ENCODE results near the gene WDR44.

WDR44 gene

DNA sequence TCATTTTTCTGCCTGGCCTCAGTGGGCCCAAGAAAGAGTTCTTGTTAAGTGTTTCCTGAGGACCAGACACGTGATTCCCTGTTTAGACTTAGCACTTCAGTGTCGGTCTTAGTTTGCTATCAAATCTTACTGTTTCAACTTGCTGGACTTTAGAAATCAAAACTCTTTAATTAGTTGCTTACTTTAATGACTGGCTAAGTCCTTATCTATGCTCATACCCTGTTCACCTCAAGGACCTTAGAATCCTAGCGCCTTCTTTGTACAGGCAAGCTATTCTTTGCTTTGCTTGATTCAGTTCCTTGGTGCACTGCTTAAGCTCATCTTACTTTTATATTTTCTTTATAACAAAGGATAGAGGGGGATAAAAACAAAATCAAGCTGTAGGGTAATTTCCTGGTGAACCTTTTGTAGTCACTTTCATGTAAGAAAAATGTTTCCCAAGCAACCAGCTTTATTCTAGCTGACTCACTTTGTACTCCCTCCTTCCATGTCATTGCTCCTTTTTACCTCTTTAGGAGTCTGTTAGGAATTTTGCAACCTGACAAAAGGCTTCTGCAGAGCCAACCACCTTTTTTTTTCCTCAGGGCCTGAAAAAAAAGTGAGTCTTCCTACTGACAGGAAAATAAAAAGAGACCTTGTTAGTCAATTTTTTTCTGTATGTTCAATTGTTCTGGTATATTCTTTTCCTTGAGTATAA, 14.7 kb downstream of the WDR44 start:
- TF ChIP-seq, protein P1, sequence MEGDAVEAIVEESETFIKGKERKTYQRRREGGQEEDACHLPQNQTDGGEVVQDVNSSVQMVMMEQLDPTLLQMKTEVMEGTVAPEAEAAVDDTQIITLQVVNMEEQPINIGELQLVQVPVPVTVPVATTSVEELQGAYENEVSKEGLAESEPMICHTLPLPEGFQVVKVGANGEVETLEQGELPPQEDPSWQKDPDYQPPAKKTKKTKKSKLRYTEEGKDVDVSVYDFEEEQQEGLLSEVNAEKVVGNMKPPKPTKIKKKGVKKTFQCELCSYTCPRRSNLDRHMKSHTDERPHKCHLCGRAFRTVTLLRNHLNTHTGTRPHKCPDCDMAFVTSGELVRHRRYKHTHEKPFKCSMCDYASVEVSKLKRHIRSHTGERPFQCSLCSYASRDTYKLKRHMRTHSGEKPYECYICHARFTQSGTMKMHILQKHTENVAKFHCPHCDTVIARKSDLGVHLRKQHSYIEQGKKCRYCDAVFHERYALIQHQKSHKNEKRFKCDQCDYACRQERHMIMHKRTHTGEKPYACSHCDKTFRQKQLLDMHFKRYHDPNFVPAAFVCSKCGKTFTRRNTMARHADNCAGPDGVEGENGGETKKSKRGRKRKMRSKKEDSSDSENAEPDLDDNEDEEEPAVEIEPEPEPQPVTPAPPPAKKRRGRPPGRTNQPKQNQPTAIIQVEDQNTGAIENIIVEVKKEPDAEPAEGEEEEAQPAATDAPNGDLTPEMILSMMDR (IDR thresholded peaks at IDR 0.05) = no peak
- no peak overlapping the region for H3K27ac ChIP-seq
- no peak for DNase-seq (ENCODE audit: low spot score)
- no peak overlapping the region for H3K4me3 ChIP-seq

DNA sequence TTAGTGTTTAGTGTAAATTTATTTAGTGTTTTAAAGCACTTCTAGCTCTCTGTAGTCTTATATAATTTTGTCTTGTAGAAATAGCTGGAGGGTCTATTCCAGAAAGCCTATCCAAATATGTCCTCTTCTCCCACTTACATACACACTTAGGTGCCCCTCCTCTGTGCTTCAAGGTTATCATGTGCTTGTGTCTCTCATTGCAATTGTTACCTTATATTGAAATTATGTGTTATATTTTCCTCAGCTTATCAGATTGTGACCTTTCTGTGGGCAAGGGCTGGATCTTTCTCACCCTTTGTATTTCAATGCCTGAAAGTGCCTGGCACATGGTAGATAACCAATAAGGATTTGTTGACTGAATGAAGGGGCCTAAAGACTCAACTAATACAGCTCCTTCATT, 18.4 kb downstream of the WDR44 start:
- TF ChIP-seq, protein P1 (IDR thresholded peaks at IDR 0.05) = no peak
- no peak for DNase-seq (ENCODE audit: low spot score)
- Histone ChIP-seq H3K27ac (no peak overlapping the region), H3K4me3 (no peak overlapping the region)

DNA sequence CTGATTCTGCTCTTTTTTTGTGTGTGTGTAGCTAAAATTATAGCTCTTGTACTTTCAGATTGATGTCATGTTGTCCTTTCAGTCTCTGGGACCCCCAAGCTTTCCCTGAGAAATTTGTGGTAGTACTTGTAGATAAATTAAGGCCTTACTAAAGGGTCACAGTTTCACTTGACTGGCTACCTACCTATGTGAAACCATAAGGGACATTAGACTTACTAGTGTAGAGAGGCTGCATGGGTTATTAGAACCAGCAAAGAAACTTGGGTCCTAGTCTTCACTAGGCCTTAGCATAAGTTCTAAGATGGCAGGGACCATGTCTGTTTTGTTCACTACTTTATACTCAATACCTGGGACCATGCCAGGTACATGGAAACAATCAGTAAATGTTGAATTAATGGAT, 21.4 kb downstream of the WDR44 start:
- Histone ChIP-seq H3K4me3 (no peak overlapping the region), H3K27ac (no peak overlapping the region)
- no peak for DNase-seq (ENCODE audit: low spot score)
- TF ChIP-seq, protein P1 (IDR thresholded peaks at IDR 0.05) = no peak

DNA sequence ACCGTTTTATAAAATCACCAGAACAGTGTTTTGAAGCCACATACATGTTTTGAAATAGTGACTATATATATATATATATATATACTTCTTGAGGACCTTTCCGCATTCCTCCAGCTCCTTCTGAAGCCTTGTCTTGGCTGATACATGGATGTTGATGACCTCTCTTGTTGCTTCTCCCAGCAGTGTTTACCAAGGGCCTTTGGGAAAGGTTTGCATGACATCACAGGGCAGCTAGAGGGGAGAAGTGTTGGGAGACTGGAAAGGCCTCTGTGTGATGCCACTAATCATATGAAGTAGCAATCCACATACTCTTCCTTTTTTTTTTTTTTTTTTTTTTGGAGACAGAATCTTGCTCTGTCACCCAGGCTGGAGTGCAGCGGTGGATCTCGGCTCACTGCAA, 22.5 kb downstream of the WDR44 start:
- Histone ChIP-seq H3K4me3 (no peak overlapping the region), H3K27ac (no peak overlapping the region)
- TF ChIP-seq, protein P1 (IDR thresholded peaks at IDR 0.05) = no peak
- no peak for DNase-seq (ENCODE audit: low spot score)

DNA sequence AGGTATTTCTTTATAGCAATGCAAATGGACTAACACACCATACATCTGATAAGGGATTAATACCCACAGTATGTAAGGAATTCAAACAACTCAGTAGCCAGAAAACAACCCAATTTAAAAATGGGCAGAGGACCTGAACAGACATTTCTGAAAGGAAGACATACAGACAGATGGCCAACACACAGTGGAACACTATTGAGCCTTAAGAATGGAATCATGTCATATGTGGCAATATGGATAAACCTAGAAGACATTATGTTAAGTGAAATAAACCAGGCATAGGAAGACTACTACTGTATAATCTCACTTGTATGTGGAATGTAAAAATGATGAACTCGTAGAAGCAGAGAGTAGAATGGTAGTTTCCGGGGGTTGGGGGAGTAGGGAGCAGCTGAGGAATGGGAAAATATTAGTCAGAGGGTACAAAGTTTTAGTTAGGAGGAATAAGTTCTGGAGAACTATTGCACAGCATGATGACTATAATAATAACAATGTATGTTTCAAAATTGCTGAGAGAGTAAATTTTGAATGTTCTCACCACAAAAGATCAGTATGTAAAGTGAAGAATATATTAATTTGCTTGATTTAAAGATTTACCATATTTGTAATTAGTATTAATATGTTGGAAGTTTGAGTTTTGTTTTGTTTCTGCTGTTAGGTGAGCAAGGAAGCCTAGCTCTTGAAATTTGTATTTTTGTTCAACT, 25.2 kb downstream of the WDR44 start:
- Histone ChIP-seq H3K4me3 (no peak overlapping the region), H3K27ac (no peak overlapping the region)
- TF ChIP-seq, protein P1 (IDR thresholded peaks at IDR 0.05) = no peak
- no peak for DNase-seq (ENCODE audit: low spot score)

DNA sequence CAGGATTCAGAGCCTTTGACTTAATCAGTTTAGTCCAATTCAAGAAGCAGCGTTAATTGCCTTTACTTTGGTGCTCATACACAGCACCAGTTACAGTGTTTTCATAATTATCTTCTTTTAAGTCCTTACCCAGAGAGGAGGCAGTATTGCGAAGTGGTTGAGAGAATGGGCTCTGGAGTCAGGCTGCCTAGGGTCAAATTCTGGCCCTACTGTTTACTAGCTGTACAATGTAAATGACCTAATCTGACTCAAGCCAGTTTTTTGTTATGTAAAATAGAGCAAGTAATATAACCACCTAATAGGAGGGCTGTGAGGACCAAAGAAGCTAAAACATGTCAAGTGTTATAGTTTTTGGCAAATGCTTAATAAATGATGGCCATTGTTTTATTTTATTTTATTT, 27.6 kb downstream of the WDR44 start:
- TF ChIP-seq, protein P1 (IDR thresholded peaks at IDR 0.05) = no peak
- DNase-seq (ENCODE audit: low spot score) = no peak
- H3K27ac ChIP-seq = no peak overlapping the region
- H3K4me3 ChIP-seq = no peak overlapping the region

DNA sequence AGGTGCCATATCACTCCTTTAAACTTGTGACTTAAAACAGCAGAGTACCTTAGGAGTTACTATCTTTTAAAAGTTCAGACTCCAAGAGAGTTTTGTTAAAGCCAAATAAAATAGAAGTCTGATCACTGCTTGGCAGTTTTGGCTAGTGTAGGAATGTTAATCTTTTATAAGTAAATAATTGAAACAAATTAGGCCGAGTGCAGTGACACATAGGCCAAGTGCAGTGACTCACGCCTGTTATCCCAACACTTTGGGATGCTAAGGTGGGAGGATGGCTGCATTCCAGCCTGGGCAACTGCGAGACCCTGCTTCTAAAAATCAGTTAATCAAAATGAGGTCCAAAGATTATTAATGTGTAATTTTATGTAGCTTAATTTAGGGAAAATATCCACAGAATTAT, 37.2 kb downstream of the WDR44 start:
- Histone ChIP-seq H3K27ac (no peak overlapping the region), H3K4me3 (no peak overlapping the region)
- DNase-seq (ENCODE audit: low spot score) = no peak
- TF ChIP-seq, protein P1 (IDR thresholded peaks at IDR 0.05) = no peak
